ENCODE data around the gene TRIP13. TPM values are rescaled to one million over a fixed set of nuclear protein-coding genes. Genes with fewer than 3 reads are reported as not detected.
"Not testable (repeated sequence)": the region's sequence is repeated elsewhere in the genome, so short reads cannot be mapped to it uniquely, and the experiment has no call there.

Gene TRIP13
- total RNA-seq, 2 donors from 2014 or later, result 17.7 to 18.2 TPM

GRCh38 chr5:851076-851475 is 41.6 kb upstream of the TRIP13 start:
- Mint-ChIP-seq H3K9me3 (no peaks in the 10 kb centered on the region), H3K4me1 (ENCODE audit: low read depth) (peaks cover 8% of the 10 kb centered on the region), H3K27ac (no peak overlapping the region), H3K4me3 (no peak overlapping the region), H3K27me3 (ENCODE audit: low read depth) (peaks cover 13% of the 10 kb centered on the region), H3K36me3 (ENCODE audit: insufficient read depth in 2 of 2) (no peaks in the 10 kb centered on the region)
- DNase-seq, result no peak
- ATAC-seq (replicated peaks in 1 of 2), result no peak

- Mint-ChIP-seq H3K27me3 (ENCODE audit: low read depth) (peaks cover 13% of the 10 kb centered on the region), H3K27ac (no peak overlapping the region), H3K4me1 (ENCODE audit: low read depth) (peaks cover 5% of the 10 kb centered on the region), H3K36me3 (ENCODE audit: insufficient read depth in 2 of 2) (no peaks in the 10 kb centered on the region), H3K9me3 (no peaks in the 10 kb centered on the region), H3K4me3 (no peak overlapping the region)
- ATAC-seq (replicated peaks in 1 of 2), result no peak
- no peak for DNase-seq
Observed at GRCh38 chr5:851553-851952, 41.1 kb upstream of the TRIP13 start.

- H3K9me3 Mint-ChIP-seq, result no peaks in the 10 kb centered on the region
- peaks cover under 1% of the 10 kb centered on the region for H3K4me1 Mint-ChIP-seq (ENCODE audit: low read depth)
- H3K36me3 Mint-ChIP-seq (ENCODE audit: insufficient read depth in 2 of 2), result no peaks in the 10 kb centered on the region
- DNase-seq (no peak), ATAC-seq (replicated peaks in 1 of 2) (no peak)
- H3K27me3 Mint-ChIP-seq (ENCODE audit: low read depth), result peaks cover 13% of the 10 kb centered on the region
- no peak overlapping the region for H3K4me3 Mint-ChIP-seq
- H3K27ac Mint-ChIP-seq, result no peak overlapping the region
Observed at GRCh38 chr5:852018-852417, 40.7 kb upstream of the TRIP13 start.

GRCh38 chr5:852431-853401 is 40.0 kb upstream of the TRIP13 start:
- no peak overlapping the region for H3K4me3 Mint-ChIP-seq
- no peak overlapping the region for H3K27ac Mint-ChIP-seq
- DNase-seq, result no peak
- H3K4me1 Mint-ChIP-seq (ENCODE audit: low read depth), result no peaks in the 10 kb centered on the region
- peaks cover 13% of the 10 kb centered on the region for H3K27me3 Mint-ChIP-seq (ENCODE audit: low read depth)
- no peaks in the 10 kb centered on the region for H3K36me3 Mint-ChIP-seq (ENCODE audit: insufficient read depth in 2 of 2)
- H3K9me3 Mint-ChIP-seq, result no peaks in the 10 kb centered on the region
- no peak for ATAC-seq (replicated peaks in 1 of 2)

- H3K4me1 Mint-ChIP-seq (ENCODE audit: low read depth); H3K9me3 Mint-ChIP-seq; DNase-seq: not testable (repeated sequence)
Observed at GRCh38 chr5:853416-854090, 39.1 kb upstream of the TRIP13 start.

GRCh38 chr5:854217-854616 is 38.5 kb upstream of the TRIP13 start:
- H3K4me3 Mint-ChIP-seq, result no peak overlapping the region
- H3K9me3 Mint-ChIP-seq, result no peaks in the 10 kb centered on the region
- H3K27ac Mint-ChIP-seq, result no peak overlapping the region
- DNase-seq (no peak), ATAC-seq (replicated peaks in 1 of 2) (no peak)
- no peaks in the 10 kb centered on the region for H3K36me3 Mint-ChIP-seq (ENCODE audit: insufficient read depth in 2 of 2)
- H3K27me3 Mint-ChIP-seq (ENCODE audit: low read depth), result peaks cover 13% of the 10 kb centered on the region
- H3K4me1 Mint-ChIP-seq (ENCODE audit: low read depth), result no peaks in the 10 kb centered on the region

More at GRCh38 chr5:853416-854090, 39.1 kb upstream of the TRIP13 start:
- not testable (repeated sequence) for H3K4me3 Mint-ChIP-seq; H3K27ac Mint-ChIP-seq; H3K36me3 Mint-ChIP-seq (ENCODE audit: insufficient read depth in 2 of 2); ATAC-seq (replicated peaks in 1 of 2)
- H3K27me3 Mint-ChIP-seq (ENCODE audit: low read depth), result peaks cover 13% of the 10 kb centered on the region

GRCh38 chr5:854966-855743 is 37.5 kb upstream of the TRIP13 start:
- Mint-ChIP-seq H3K27ac (no peak overlapping the region), H3K27me3 (ENCODE audit: low read depth) (peaks cover 13% of the 10 kb centered on the region), H3K4me3 (no peak overlapping the region), H3K4me1 (ENCODE audit: low read depth) (no peaks in the 10 kb centered on the region), H3K9me3 (no peaks in the 10 kb centered on the region), H3K36me3 (ENCODE audit: insufficient read depth in 2 of 2) (no peaks in the 10 kb centered on the region)
- DNase-seq, result no peak
- no peak for ATAC-seq (replicated peaks in 1 of 2)

- DNase-seq (peak in 1 of 2 donors; percentile 16), ATAC-seq (replicated peaks in 1 of 2) (peak; percentile 29 to 54)
- Mint-ChIP-seq H3K9me3 (no peaks in the 10 kb centered on the region), H3K27me3 (ENCODE audit: low read depth) (peaks cover 13% of the 10 kb centered on the region), H3K4me3 (no peak overlapping the region), H3K36me3 (ENCODE audit: insufficient read depth in 2 of 2) (no peaks in the 10 kb centered on the region), H3K27ac (no peak overlapping the region), H3K4me1 (ENCODE audit: low read depth) (no peaks in the 10 kb centered on the region)
Observed at GRCh38 chr5:855771-856530, 36.7 kb upstream of the TRIP13 start.

- Mint-ChIP-seq H3K27ac (no peak overlapping the region), H3K36me3 (ENCODE audit: insufficient read depth in 2 of 2) (no peaks in the 10 kb centered on the region), H3K4me1 (ENCODE audit: low read depth) (no peaks in the 10 kb centered on the region), H3K4me3 (no peak overlapping the region), H3K9me3 (no peaks in the 10 kb centered on the region), H3K27me3 (ENCODE audit: low read depth) (peaks cover 8% of the 10 kb centered on the region)
- peak; percentile 37 to 47 for ATAC-seq (replicated peaks in 1 of 2)
- peak in 1 of 2 donors; percentile 18 for DNase-seq
Observed at GRCh38 chr5:856531-857425, 35.9 kb upstream of the TRIP13 start.

GRCh38 chr5:858726-859125 is 34.0 kb upstream of the TRIP13 start:
- Mint-ChIP-seq H3K27ac (no peak overlapping the region), H3K27me3 (ENCODE audit: low read depth) (no peaks in the 10 kb centered on the region), H3K36me3 (ENCODE audit: insufficient read depth in 2 of 2) (no peaks in the 10 kb centered on the region), H3K9me3 (no peaks in the 10 kb centered on the region), H3K4me3 (no peak overlapping the region), H3K4me1 (ENCODE audit: low read depth) (no peaks in the 10 kb centered on the region)
- no peak for DNase-seq
- no peak for ATAC-seq (replicated peaks in 1 of 2)

- Mint-ChIP-seq H3K4me1 (ENCODE audit: low read depth) (no peaks in the 10 kb centered on the region), H3K4me3 (no peak overlapping the region), H3K27ac (no peak overlapping the region), H3K36me3 (ENCODE audit: insufficient read depth in 2 of 2) (no peaks in the 10 kb centered on the region), H3K27me3 (ENCODE audit: low read depth) (no peaks in the 10 kb centered on the region), H3K9me3 (no peaks in the 10 kb centered on the region)
- ATAC-seq (replicated peaks in 1 of 2) (no peak), DNase-seq (no peak)
Observed at GRCh38 chr5:859391-859790, 33.3 kb upstream of the TRIP13 start.
